Measurements from ENCODE around the gene PLCL2. TPM values are rescaled to one million over a fixed set of nuclear protein-coding genes. Genes with fewer than 3 reads are reported as not detected.
"Not testable (repeated sequence)": the region's sequence is repeated elsewhere in the genome, so short reads cannot be mapped to it uniquely, and the experiment has no call there.

The PLCL2 gene
- total RNA-seq, 3 donors from 2014 or later (not counting 1 experiment from before 2014, with no cell fraction given) = 71.5 to 94.9 (median 84.7) TPM

- TF ChIP-seq, protein P1, sequence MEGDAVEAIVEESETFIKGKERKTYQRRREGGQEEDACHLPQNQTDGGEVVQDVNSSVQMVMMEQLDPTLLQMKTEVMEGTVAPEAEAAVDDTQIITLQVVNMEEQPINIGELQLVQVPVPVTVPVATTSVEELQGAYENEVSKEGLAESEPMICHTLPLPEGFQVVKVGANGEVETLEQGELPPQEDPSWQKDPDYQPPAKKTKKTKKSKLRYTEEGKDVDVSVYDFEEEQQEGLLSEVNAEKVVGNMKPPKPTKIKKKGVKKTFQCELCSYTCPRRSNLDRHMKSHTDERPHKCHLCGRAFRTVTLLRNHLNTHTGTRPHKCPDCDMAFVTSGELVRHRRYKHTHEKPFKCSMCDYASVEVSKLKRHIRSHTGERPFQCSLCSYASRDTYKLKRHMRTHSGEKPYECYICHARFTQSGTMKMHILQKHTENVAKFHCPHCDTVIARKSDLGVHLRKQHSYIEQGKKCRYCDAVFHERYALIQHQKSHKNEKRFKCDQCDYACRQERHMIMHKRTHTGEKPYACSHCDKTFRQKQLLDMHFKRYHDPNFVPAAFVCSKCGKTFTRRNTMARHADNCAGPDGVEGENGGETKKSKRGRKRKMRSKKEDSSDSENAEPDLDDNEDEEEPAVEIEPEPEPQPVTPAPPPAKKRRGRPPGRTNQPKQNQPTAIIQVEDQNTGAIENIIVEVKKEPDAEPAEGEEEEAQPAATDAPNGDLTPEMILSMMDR (IDR thresholded peaks at IDR 0.05) = no peak
- intact Hi-C loops (cut with micrococcal nuclease) = no loop called here
- WGBS (ENCODE audit: insufficient coverage) = 96% methylated on average over 4 of the region's 4 CpGs
- H3K36me3 ChIP-seq (ENCODE audit: control insufficient read depth, insufficient read depth, low read length) = no peaks in the 10 kb centered on the region
- DNase-seq (no peak), ATAC-seq (no peak)
- no peak overlapping the region for H3K4me3 ChIP-seq (ENCODE audit: low read length)
- no peaks in the 10 kb centered on the region for H3K4me1 ChIP-seq (ENCODE audit: control insufficient read depth, insufficient read depth, low read length)
- no peak overlapping the region for H3K27ac ChIP-seq (ENCODE audit: low read length)
- H3K9me3 ChIP-seq (ENCODE audit: control insufficient read depth, insufficient read depth, low read length) = no peaks in the 10 kb centered on the region
- Mint-ChIP-seq H3K27ac (no peak overlapping the region), H3K4me1 (peaks cover 0 to 5% of the 10 kb centered on the region in 2 donors), H3K9me3 (no peaks in the 10 kb centered on the region), H3K27me3 (ENCODE audit: low read depth in 2 of 2) (peaks cover 0 to 6% of the 10 kb centered on the region in 2 donors), H3K36me3 (no peaks in the 10 kb centered on the region), H3K4me3 (no peak overlapping the region)
- no peaks in the 10 kb centered on the region for H3K27me3 ChIP-seq (ENCODE audit: control insufficient read depth, insufficient read depth, low read length)
Observed at GRCh38 chr3:17120115-17120514, 235.4 kb downstream of the PLCL2 start.

- H3K4me1 Mint-ChIP-seq = peaks cover 0 to 5% of the 10 kb centered on the region in 2 donors
- Histone ChIP-seq H3K27ac (ENCODE audit: low read length) (no peak overlapping the region), H3K4me3 (ENCODE audit: low read length) (no peak overlapping the region), H3K9me3 (ENCODE audit: control insufficient read depth, insufficient read depth, low read length) (no peaks in the 10 kb centered on the region), H3K27me3 (ENCODE audit: control insufficient read depth, insufficient read depth, low read length) (no peaks in the 10 kb centered on the region), H3K4me1 (ENCODE audit: control insufficient read depth, insufficient read depth, low read length) (no peaks in the 10 kb centered on the region), H3K36me3 (ENCODE audit: control insufficient read depth, insufficient read depth, low read length) (no peaks in the 10 kb centered on the region)
- ATAC-seq = no peak
- intact Hi-C loops (cut with micrococcal nuclease) = no loop called here
- TF ChIP-seq, protein P1 (IDR thresholded peaks at IDR 0.05) = no peak
- WGBS (ENCODE audit: insufficient coverage) = 100% methylated on average over 1 of the region's 2 CpGs
- no peak for DNase-seq
- peaks cover 0 to 6% of the 10 kb centered on the region in 2 donors for H3K27me3 Mint-ChIP-seq (ENCODE audit: low read depth in 2 of 2)
- H3K36me3 Mint-ChIP-seq = no peaks in the 10 kb centered on the region
- H3K4me3 Mint-ChIP-seq = no peak overlapping the region
- H3K27ac Mint-ChIP-seq = no peak overlapping the region
- no peaks in the 10 kb centered on the region for H3K9me3 Mint-ChIP-seq
Observed at GRCh38 chr3:17121336-17121735, 236.6 kb downstream of the PLCL2 start.

GRCh38 chr3:17122758-17123157 is 238.0 kb downstream of the PLCL2 start:
- Histone ChIP-seq H3K27ac (ENCODE audit: low read length) (no peak overlapping the region), H3K9me3 (ENCODE audit: control insufficient read depth, insufficient read depth, low read length) (no peaks in the 10 kb centered on the region), H3K4me3 (ENCODE audit: low read length) (no peak overlapping the region), H3K36me3 (ENCODE audit: control insufficient read depth, insufficient read depth, low read length) (no peaks in the 10 kb centered on the region), H3K4me1 (ENCODE audit: control insufficient read depth, insufficient read depth, low read length) (no peaks in the 10 kb centered on the region), H3K27me3 (ENCODE audit: control insufficient read depth, insufficient read depth, low read length) (no peaks in the 10 kb centered on the region)
- no peak overlapping the region for H3K27ac Mint-ChIP-seq
- H3K9me3 Mint-ChIP-seq = no peaks in the 10 kb centered on the region
- no peak for DNase-seq
- no peak overlapping the region for H3K4me3 Mint-ChIP-seq
- no peaks in the 10 kb centered on the region for H3K4me1 Mint-ChIP-seq
- no peaks in the 10 kb centered on the region for H3K36me3 Mint-ChIP-seq
- H3K27me3 Mint-ChIP-seq (ENCODE audit: low read depth in 2 of 2) = peaks cover 0 to 3% of the 10 kb centered on the region in 2 donors
- no peak for ATAC-seq
- WGBS (ENCODE audit: insufficient coverage) = 91% methylated on average over 2 of the region's 3 CpGs
- intact Hi-C loops (cut with micrococcal nuclease) = no loop called here
- TF ChIP-seq, protein P1 (IDR thresholded peaks at IDR 0.05) = no peak

DNA sequence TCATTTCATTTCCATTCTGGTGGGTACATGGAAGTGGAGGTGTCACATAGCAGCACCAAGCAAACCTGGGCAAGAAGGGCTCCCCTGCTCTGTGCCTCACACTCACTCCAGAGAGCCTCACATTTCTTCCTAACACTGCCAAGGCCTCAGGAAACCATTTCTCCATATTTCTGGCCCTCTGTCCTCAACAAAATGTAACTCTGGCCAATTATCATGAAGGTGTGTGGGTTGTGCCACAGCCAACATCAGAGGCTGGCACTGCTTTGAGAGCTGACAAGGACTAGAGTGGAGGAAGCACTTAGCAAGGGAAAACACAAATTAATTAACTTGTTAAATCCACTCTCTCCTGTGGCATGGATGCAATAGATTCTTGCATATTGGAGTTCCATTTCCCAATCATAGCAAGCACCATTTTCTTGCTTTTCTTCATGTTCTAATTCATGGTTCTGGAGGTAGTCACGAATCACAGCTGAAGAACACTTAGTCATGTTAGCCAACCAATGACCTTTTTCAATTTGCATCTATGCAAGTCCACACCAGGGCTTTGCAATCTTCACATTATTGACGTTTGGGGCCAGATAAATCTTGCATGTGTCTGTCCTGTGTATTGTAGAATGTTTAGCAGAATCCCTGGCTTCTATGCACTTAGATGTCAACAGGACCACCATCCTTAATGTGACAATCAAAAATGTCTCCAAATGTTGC is 241.1 kb downstream of the PLCL2 start:
- Mint-ChIP-seq H3K4me3 (no peak overlapping the region), H3K9me3 (peaks cover 0 to 5% of the 10 kb centered on the region in 2 donors), H3K27me3 (ENCODE audit: low read depth in 2 of 2) (no peaks in the 10 kb centered on the region), H3K27ac (no peak overlapping the region), H3K36me3 (no peaks in the 10 kb centered on the region), H3K4me1 (peaks cover 8 to 13% of the 10 kb centered on the region in 2 donors)
- no peaks in the 10 kb centered on the region for H3K27me3 ChIP-seq (ENCODE audit: control insufficient read depth, insufficient read depth, low read length)
- H3K4me3 ChIP-seq (ENCODE audit: low read length) = no peak overlapping the region
- intact Hi-C loops (cut with micrococcal nuclease) = no loop called here
- H3K27ac ChIP-seq (ENCODE audit: low read length) = no peak overlapping the region
- 92% methylated on average over 2 of the region's 2 CpGs for WGBS (ENCODE audit: insufficient coverage)
- ATAC-seq (no peak), DNase-seq (no peak)
- peaks cover 6% of the 10 kb centered on the region for H3K9me3 ChIP-seq (ENCODE audit: control insufficient read depth, insufficient read depth, low read length)
- TF ChIP-seq, protein P1 (IDR thresholded peaks at IDR 0.05) = no peak
- H3K36me3 ChIP-seq (ENCODE audit: control insufficient read depth, insufficient read depth, low read length) = no peaks in the 10 kb centered on the region
- H3K4me1 ChIP-seq (ENCODE audit: control insufficient read depth, insufficient read depth, low read length) = no peaks in the 10 kb centered on the region

DNA sequence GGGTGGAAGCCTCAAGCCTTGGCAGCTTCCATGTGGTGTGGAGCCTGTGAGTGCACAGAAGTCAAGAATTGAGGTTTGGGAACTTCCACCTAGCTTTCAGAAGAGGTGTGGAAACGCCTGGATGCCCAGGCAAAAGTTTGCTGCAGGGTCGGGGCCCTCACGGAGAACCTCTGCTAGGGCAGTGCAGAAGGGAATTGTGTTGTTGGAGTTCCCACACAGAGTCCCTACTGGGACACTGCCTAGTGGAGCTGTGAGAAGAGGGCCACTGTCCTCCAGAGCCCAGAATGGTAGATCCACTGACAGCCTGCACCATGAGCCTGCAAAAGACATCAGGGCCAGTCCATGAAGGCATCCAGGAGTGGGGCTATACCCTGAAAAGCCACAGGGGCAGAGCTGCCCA is 243.9 kb downstream of the PLCL2 start:
- H3K36me3 Mint-ChIP-seq; H3K36me3 ChIP-seq (ENCODE audit: control insufficient read depth, insufficient read depth, low read length); H3K27me3 Mint-ChIP-seq (ENCODE audit: low read depth in 2 of 2); H3K4me3 ChIP-seq (ENCODE audit: low read length); H3K4me1 ChIP-seq (ENCODE audit: control insufficient read depth, insufficient read depth, low read length); H3K27ac ChIP-seq (ENCODE audit: low read length); ATAC-seq; H3K27ac Mint-ChIP-seq; DNase-seq; H3K27me3 ChIP-seq (ENCODE audit: control insufficient read depth, insufficient read depth, low read length); H3K4me3 Mint-ChIP-seq; intact Hi-C loops (cut with micrococcal nuclease); H3K9me3 ChIP-seq (ENCODE audit: control insufficient read depth, insufficient read depth, low read length); H3K9me3 Mint-ChIP-seq: not testable (repeated sequence)
- WGBS (ENCODE audit: insufficient coverage) = 88% methylated on average over 3 of the region's 3 CpGs
- peaks cover 8 to 25% of the 10 kb centered on the region in 2 donors for H3K4me1 Mint-ChIP-seq
